Measurements from ENCODE around the gene SPPL2B. TPM values are rescaled to one million over a fixed set of nuclear protein-coding genes. Genes with fewer than 3 reads are reported as not detected.

The SPPL2B gene
- total RNA-seq, 2 experiments from 2014 or later = 69.9 to 96.6 TPM

DNA sequence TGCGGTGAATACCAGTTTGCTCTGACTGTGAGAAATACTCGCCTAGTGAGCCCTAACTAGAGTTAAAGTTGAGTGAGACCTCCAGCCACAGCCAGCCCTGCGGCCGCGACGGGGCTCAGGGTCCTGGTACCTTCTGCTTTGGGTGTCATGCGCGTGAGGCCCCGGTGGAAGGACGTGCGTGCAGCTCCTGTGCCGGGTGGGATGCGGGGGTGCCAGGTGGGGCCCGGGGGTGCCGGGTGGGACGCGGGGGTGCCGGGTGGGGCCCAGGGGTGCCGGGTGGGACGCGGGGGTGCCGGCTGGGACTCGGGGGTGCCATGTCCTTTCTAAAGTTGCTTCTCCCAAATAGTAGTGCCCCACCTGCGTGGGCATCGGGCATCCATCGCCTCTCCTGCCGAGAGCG lies 23.1 kb downstream of the SPPL2B start:
- Mint-ChIP-seq H3K9me3 (no peaks in the 10 kb centered on the region), H3K27me3 (no peaks in the 10 kb centered on the region), H3K4me1 (no peaks in the 10 kb centered on the region), H3K27ac (no peak overlapping the region), H3K36me3 (ENCODE audit: low read depth) (no peaks in the 10 kb centered on the region), H3K4me3 (no peak overlapping the region)
- ChIA-PET CTCF (no interaction called here), POLR2A (no interaction called here)
- DNase-seq = no peak

DNA sequence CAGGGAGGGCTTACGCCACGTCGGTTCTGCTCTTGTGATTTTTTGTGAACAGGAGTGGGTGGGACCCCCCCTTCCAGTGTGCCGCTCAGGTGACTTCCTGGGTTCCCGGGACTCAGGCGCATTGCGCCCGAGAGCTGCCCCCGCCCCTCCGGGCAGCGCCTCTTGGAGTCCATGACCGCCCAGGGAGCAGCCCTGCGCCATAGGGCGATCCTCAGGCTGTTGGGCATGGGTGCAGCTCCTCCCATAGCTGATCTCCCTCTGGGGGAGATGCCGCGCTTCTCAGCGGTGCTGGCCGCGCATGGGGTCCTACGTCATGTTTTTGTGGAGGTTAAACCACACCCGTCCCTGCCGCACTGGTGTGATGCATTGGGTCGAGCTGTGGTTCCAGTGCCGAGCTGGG lies 23.6 kb downstream of the SPPL2B start:
- H3K27ac Mint-ChIP-seq = no peak overlapping the region
- ChIA-PET CTCF (no interaction called here), POLR2A (no interaction called here)
- H3K4me1 Mint-ChIP-seq = no peaks in the 10 kb centered on the region
- no peaks in the 10 kb centered on the region for H3K9me3 Mint-ChIP-seq
- H3K4me3 Mint-ChIP-seq = no peak overlapping the region
- no peak for DNase-seq
- no peaks in the 10 kb centered on the region for H3K36me3 Mint-ChIP-seq (ENCODE audit: low read depth)
- H3K27me3 Mint-ChIP-seq = no peaks in the 10 kb centered on the region

DNA sequence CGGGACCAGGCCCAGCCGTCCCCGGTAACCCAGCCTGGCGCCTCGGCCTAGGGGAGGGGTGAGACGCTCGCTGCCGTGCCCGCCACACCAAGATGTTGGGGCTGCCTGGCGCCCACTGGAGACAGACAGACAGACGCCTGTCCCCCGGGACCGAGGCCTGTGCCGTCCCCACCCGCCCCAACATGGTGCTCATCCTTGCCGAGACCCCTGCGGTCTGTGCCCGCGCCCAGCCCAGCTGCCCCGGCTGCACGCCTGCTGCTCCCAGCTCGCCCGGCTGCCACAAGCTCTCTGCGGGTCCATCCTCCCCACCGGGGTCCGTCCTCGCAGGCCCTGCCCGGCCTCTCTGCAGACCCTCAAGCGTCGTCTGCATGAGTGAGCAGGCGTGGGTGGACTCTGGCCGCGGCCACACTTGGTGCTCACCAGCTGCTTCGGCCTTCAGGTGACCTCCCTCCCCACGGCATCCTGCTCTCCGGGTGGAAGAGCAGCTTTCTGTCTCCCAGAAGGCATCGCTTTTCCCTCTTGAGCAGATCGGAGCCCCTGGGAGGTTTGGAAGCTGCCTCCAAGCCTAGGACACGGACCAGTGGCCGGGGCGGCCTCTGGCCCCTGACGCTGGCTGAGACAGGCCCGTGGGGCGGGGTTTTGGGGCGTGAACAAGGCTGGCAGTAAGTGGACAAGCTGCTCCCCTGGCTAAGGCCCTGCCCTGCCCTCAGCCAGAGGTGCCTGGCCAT lies 24.8 kb downstream of the SPPL2B start:
- Mint-ChIP-seq H3K27me3 (no peaks in the 10 kb centered on the region), H3K9me3 (no peaks in the 10 kb centered on the region), H3K36me3 (ENCODE audit: low read depth) (no peaks in the 10 kb centered on the region), H3K27ac (no peak overlapping the region), H3K4me3 (no peak overlapping the region), H3K4me1 (no peaks in the 10 kb centered on the region)
- no peak for DNase-seq
- POLR2A ChIA-PET = no interaction called here
- CTCF ChIA-PET = interaction anchor here (1.4 kb wide), 1 partner anchor 15 kb away, joined by 4 read pairs; no protein-coding TSS in a partner anchor

DNA sequence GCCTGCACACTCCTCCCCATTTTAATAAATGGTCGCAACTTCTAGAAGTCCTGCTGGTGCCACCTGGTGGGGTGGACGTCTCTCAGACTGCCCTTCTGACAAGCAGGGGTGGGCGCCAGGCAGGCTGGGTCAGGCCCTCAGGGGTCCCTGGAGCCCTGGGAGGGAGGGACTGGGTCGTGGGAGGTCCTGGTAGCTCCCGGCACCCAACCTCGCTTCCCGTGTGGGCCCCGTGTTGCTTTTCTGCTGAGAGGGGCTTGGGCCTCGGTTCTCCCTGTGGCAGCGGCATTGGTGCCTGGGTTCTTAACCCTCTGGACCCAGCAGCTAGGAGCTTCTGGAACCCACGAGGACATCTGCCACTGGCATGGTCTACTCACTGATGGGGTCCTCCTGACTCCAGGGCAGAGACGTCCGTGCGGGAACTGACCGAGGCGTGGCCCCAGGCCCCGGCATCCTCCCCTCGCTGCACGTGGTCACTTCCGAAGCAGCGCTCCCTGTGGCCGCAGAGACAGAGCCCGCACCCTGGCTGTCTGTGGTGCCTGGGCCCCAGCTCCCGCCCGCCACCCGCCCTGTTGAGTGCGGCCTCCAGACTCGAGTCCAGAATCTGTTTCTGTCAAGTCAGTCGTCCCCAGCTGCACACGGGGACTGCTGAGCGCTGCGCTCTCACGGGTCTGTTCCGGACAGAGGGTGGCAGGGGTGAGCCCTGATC lies 25.6 kb downstream of the SPPL2B start:
- no peak for DNase-seq
- H3K27me3 Mint-ChIP-seq = no peaks in the 10 kb centered on the region
- no peaks in the 10 kb centered on the region for H3K9me3 Mint-ChIP-seq
- no peak overlapping the region for H3K4me3 Mint-ChIP-seq
- H3K36me3 Mint-ChIP-seq (ENCODE audit: low read depth) = no peaks in the 10 kb centered on the region
- POLR2A ChIA-PET = interaction anchor here (0.5 kb wide), 1 partner anchor 9 kb away, joined by 3 read pairs; no protein-coding TSS in a partner anchor
- H3K4me1 Mint-ChIP-seq = no peaks in the 10 kb centered on the region
- CTCF ChIA-PET = interaction anchor here (0.6 to 1.4 kb wide), 2 partner anchors 16 to 263 kb away, joined by 3 to 4 read pairs; no protein-coding TSS in a partner anchor
- H3K27ac Mint-ChIP-seq = no peak overlapping the region

DNA sequence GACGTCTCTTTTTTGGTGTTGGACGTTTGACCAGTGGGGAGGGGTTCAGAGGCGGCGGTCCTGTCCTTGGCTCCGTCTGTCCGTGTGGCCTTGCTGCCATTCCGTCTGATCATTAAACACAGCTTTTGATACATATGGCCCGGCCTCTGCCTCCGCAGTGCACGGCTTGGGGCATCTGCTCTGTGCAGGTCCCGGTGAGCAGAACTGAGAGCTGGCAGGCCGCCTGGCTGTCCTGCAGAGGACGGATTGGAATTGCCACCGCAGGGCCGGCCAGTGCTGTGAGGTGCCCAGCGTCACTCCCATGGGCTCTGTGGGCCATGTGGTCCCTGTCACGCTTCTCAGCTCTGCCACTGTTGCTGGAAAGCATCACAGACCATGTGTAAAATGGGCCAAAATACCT lies 26.2 kb downstream of the SPPL2B start:
- CTCF ChIA-PET = no interaction called here
- POLR2A ChIA-PET = interaction anchor here (0.5 kb wide), 1 partner anchor 9 kb away, joined by 3 read pairs; no protein-coding TSS in a partner anchor
- H3K4me1 Mint-ChIP-seq = no peaks in the 10 kb centered on the region
- no peak overlapping the region for H3K27ac Mint-ChIP-seq
- no peaks in the 10 kb centered on the region for H3K9me3 Mint-ChIP-seq
- no peaks in the 10 kb centered on the region for H3K27me3 Mint-ChIP-seq
- DNase-seq = no peak
- H3K36me3 Mint-ChIP-seq (ENCODE audit: low read depth) = no peaks in the 10 kb centered on the region
- H3K4me3 Mint-ChIP-seq = no peak overlapping the region

DNA sequence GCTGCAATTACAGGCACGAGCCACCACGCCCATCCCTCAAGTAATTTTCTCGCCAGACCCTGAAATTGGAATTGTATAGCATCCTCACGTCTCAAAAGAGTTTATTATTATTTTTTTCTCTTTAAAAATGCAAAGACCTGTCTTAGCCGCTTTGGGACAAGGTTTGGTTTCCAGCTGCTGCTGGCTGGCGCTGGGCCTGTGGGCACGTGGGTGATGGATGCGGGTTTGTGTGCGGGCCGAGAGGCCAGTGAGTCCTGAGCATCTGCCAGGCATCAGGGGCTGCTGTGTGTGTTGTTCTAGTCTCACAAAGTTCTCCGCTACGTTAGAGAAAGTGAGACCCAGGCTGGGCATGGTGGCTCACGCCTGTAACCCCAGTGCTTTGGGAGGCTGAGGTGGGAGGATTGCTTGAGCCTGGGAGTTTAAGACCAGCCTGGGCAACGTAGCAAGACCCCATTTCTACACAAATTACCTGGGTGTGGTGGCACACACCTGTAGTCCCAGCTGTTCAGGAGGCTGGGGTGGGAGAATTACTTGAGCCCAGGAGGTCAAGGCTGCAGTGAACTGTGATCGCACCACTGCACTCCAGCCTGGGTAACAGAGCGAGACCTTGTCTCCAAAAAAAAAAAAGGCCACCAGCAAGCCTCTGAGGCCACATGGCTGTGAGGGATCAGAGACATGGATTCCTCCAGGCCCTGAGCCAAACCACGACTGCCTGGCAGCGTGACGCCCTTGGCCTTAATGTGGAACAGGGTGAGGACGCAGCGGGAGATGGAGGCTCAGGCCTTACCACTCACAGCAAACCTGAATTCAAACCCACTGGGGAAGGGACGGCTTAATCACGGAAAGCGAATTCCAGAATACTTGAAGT lies 26.9 kb downstream of the SPPL2B start:
- Mint-ChIP-seq H3K9me3 (no peaks in the 10 kb centered on the region), H3K4me1 (no peaks in the 10 kb centered on the region), H3K27me3 (peaks cover 2% of the 10 kb centered on the region), H3K4me3 (no peak overlapping the region), H3K27ac (no peak overlapping the region), H3K36me3 (ENCODE audit: low read depth) (no peaks in the 10 kb centered on the region)
- ChIA-PET CTCF (no interaction called here), POLR2A (no interaction called here)
- DNase-seq = no peak

DNA sequence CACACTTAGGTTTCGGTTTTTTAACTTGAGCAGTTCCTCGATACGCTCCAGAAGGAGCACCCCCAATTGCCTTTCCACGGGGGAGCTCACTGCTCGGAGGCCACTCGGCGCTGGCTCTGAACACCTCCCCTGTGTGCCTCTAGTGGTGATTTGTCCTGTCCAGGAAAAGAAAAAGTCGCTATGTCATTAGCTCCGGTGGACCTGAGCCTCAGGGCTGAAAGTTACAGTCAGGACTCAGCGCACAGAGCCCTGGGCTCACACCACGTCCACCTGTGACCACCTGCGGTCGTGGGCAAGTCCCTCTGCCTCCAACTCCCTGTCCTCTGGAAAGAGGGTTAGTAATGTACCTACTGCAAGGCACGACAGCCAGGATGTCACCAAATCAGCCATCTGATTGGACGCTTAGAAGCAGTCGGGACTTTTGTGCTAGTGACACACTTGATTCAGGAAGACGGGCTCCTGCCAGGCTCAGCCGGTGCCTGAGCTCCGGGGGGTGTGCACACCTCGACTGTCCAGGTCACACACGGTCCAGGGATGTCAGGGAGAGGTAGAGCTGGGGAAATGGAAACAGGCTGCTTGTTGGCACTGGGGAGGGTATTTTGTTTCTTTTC lies 27.7 kb downstream of the SPPL2B start:
- Mint-ChIP-seq H3K9me3 (no peaks in the 10 kb centered on the region), H3K4me1 (peaks cover 2% of the 10 kb centered on the region), H3K36me3 (ENCODE audit: low read depth) (no peaks in the 10 kb centered on the region), H3K4me3 (no peak overlapping the region), H3K27me3 (peaks cover 6% of the 10 kb centered on the region), H3K27ac (peak overlapping the region; percentile 62)
- POLR2A ChIA-PET = no interaction called here
- no peak for DNase-seq
- CTCF ChIA-PET = interaction anchor here (0.9 kb wide), 1 partner anchor 13 kb away, joined by 3 read pairs; no protein-coding TSS in a partner anchor

DNA sequence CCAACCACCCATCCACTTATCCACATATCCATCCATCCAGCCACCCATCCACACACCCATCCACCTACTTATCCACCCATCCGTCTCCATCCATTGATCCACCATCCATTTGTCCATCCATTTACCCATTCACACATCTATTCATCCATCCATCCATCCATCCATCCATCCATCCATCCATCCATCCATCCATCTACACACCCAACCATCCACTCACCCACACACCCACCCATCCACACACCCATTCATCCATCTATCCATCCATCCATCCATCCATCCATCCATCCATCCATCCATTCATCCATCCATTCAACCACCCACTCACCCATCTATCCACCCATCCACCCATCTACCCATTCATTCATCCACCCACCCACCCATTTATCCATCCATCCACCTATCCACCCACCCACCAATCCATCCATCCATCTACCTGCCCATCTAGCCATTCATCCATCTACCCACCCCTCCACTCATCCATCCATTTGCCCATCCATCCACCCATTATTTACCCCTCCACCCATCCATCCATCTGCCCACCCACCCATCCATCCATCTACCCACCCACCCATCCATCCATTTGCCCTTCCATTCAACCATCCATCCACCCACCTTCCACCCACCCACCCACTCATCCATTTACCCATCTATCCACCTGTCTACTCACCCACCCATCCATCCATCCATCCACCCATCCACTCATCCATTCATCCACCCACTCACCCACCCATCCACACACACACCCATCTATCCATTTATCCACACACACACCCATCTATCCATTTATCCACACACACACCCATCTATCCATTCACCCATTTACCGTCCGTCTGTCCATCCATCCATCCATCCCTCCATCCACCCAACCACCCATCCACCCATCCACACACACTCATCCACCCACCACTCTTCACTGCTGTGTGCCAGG lies 29.1 kb downstream of the SPPL2B start:
- H3K36me3 Mint-ChIP-seq (ENCODE audit: low read depth) = no peaks in the 10 kb centered on the region

DNA sequence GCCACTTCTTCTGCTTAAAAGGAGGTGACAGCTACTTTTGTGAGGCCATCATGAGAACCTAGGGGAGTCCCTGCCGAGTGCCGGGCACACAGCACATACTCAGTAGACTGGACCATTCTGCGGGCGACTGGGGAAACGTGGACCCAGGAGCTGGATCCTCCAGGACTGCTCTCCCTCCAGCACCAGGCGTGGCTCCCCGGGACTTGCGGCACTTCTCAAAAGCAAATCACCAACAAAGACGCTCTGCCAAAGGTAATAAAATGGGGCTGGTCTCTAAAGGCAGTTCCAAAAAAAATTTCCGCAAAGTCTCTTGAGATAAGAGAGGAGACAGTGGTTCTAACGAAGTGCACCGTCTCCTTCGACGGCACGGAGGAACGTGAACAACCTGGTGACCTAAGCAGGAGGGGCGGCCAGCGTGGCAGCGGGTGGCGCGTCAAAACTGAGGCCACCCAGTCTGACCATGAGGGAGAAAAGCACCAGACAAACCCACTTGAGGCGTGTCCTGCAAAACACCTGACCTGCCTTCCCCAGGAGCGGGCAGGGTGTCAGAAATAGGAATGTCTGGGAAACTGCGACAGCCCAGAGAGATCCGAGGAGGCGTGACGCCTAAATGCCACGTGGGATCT lies 30.2 kb downstream of the SPPL2B start:
- CTCF ChIA-PET = no interaction called here
- H3K4me3 Mint-ChIP-seq = no peak overlapping the region
- POLR2A ChIA-PET = no interaction called here
- no peak overlapping the region for H3K27ac Mint-ChIP-seq
- no peaks in the 10 kb centered on the region for H3K9me3 Mint-ChIP-seq
- no peak for DNase-seq
- H3K27me3 Mint-ChIP-seq = peaks cover 6% of the 10 kb centered on the region
- H3K36me3 Mint-ChIP-seq (ENCODE audit: low read depth) = no peaks in the 10 kb centered on the region
- H3K4me1 Mint-ChIP-seq = peaks cover 2% of the 10 kb centered on the region

More for the DNA sequence above, 29.1 kb downstream of the SPPL2B start:
- ChIA-PET CTCF (no interaction called here), POLR2A (no interaction called here)
- DNase-seq = no peak
- no peak overlapping the region for H3K4me3 Mint-ChIP-seq
- H3K27ac Mint-ChIP-seq = no peak overlapping the region
- H3K4me1 Mint-ChIP-seq = peaks cover 2% of the 10 kb centered on the region
- H3K27me3 Mint-ChIP-seq = peaks cover 6% of the 10 kb centered on the region
- H3K9me3 Mint-ChIP-seq = no peaks in the 10 kb centered on the region

DNA sequence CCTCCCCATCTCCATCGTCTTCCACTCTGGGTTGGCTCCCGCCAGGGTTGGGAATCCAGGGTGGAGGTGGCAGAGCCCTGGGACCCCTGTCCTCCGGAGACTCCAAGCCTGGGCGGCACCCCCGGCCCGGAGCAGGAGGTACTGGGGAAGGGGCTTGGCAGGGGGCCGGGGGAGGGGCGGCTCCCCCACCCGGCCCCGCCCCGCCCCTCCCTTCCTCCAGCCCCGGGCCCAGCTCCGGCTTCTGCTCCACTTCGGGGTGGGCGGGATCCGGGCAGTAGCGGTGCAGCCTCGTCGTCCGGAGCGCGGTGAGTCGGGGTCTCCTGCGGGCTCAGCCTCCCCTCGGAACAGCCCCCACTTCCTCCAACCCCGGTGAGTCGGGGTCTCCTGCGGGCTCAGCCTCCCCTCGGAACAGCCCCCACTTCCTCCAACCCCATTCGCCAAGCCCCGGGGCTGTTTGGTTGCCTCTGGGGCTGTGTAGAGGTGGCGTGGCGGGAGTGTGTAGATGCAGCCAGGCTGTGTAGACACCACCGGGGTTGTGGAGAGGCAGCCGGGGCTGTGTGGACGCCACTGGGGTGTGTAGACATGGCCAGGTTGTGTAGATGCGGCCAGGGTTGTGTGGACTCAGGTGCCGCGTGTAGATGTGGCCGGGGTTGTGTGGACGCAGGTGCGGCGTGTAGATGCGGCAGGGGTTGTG lies 31.7 kb downstream of the SPPL2B start, which contains the start of gene TMPRSS9:
TSS of gene TMPRSS9 (plus strand) at position 274 of the 694 bp plus-strand sequence. CDS start 29,521 bp downstream, outside the sequence.
- CTCF ChIA-PET = no interaction called here
- H3K36me3 Mint-ChIP-seq (ENCODE audit: low read depth) = no peaks in the 10 kb centered on the region
- H3K27me3 Mint-ChIP-seq = peaks cover 9% of the 10 kb centered on the region
- peaks cover 4% of the 10 kb centered on the region for H3K4me1 Mint-ChIP-seq
- POLR2A ChIA-PET = no interaction called here
- no peak within 1 kb of the TSS for H3K4me3 Mint-ChIP-seq
- H3K9me3 Mint-ChIP-seq = no peaks in the 10 kb centered on the region
- no peak for DNase-seq
- no peak within 1 kb of the TSS for H3K27ac Mint-ChIP-seq

DNA sequence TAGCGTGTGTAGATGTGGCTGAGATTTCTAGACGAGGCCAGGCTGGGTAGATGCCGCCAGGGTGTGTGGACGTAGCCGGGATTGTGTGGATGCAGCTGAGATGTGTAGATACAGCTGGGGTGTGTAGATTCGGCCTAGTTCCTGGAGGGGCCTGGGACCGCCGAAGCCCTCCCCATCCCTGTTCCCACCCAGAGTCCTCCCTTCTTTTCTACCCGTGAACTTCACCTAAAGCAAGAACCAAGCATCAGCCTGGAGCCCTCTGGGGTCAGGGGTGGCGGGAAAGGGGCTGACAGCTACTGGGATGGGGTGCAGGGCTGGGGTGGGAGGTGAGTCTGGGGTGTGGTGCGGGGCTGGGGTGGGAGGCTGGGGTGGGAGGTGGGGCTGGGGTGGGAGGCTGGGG lies 32.3 kb downstream of the SPPL2B start:
- peaks cover 14% of the 10 kb centered on the region for H3K27me3 Mint-ChIP-seq
- no peak overlapping the region for H3K4me3 Mint-ChIP-seq
- CTCF ChIA-PET = no interaction called here
- POLR2A ChIA-PET = no interaction called here
- peaks cover 7% of the 10 kb centered on the region for H3K4me1 Mint-ChIP-seq
- no peaks in the 10 kb centered on the region for H3K9me3 Mint-ChIP-seq
- H3K27ac Mint-ChIP-seq = no peak overlapping the region
- DNase-seq = no peak
- H3K36me3 Mint-ChIP-seq (ENCODE audit: low read depth) = no peaks in the 10 kb centered on the region
